HG02588 (cell line): Measurements from ENCODE around the gene FHL2.

Experiments
- ATAC-seq: cut with Tn5 transposase; IDR thresholded peaks from one replicate; pipeline ENCODE4 v1.9.1; 2021; ENCODE audit warnings: mild to moderate bottlenecking, moderate library complexity; ENCODE audit not compliant: unreplicated experiment

FHL2 gene, protein sequence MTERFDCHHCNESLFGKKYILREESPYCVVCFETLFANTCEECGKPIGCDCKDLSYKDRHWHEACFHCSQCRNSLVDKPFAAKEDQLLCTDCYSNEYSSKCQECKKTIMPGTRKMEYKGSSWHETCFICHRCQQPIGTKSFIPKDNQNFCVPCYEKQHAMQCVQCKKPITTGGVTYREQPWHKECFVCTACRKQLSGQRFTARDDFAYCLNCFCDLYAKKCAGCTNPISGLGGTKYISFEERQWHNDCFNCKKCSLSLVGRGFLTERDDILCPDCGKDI

DNA sequence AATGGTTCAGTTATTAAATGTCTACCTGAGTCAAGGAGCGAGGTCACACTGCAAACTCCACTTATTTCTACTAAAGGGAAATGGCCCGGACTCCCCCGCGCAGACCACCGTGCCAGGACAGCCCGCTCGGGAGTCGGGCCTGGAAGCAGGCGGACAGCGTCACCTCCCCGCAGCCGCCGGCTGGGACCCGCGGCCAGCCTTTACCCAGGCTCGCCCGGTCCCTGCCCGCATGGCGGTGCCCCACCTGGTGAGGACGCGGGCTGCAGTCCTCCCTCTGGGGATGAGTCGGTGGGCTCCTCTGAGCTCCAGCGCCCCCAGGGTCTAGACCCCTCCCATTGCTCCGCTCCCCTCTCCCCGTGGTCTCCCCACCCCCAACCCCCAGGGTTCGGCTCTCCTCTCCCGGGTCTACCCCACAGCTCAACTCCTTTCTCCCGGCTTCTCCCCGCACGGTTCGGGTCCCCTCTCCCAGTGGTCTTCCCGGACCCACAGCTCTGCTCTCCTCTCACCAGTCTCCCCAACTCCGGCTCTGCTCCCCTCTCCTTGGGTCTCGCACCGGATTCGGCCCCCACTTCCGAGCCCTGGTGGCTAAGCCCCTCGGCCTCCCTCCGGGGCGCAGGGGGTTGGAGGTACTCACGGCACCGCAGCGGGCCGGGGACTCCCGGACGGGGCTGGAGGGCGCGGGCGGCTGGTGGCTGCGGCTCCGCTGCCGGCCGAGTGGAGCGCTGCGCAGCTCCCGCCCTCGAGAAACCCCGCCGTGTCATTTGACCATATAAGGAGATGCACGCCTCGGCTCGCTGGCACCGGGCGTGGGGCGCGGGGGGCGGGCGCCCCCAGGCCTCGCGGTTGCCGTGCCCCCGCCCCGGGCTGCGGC is at the start of gene FHL2:
TSS of gene FHL2 (minus strand) at position 716 of the 871 bp plus-strand sequence. CDS start 12,535 bp downstream, outside the sequence.
- ATAC-seq, result peak; percentile 97

DNA sequence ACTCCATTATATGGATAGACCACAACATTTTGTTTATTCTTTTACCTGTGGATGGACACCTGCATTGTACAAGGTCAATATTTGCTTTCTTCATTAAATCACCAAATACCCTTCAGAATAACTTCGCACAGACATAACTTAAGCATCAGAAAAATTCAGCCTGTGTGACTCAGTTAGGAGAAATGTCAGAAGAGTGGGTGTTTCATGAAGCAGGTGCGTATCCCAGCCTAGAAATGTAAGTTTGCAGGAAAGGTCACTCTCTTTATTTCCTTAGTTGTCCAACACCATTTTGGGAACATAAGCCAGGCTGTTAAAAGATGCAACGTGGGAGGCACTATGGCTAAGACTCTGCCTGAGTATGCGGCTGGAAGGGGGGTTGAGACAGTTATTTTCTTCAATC is 48.6 kb upstream of the FHL2 start:
- ATAC-seq, result no peak

DNA sequence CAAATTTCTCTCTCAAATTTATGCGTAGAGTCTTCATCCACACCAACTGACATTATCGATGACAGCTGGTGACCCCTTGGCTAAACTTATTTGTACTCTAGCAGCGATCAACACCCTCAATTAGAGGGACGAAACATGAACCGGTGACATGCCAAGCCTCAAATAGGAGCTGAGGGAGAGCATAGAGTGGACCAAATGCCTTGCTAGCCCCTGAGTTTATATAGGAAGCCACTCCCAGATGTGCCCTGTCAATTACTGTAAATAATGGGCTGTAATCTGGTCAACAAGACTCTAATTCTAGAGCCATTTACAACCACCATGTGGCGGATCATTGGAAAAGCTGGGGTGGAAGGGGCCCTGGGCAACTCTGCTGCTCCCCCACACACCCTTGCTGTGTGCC is 47.6 kb upstream of the FHL2 start:
- ATAC-seq, result no peak

DNA sequence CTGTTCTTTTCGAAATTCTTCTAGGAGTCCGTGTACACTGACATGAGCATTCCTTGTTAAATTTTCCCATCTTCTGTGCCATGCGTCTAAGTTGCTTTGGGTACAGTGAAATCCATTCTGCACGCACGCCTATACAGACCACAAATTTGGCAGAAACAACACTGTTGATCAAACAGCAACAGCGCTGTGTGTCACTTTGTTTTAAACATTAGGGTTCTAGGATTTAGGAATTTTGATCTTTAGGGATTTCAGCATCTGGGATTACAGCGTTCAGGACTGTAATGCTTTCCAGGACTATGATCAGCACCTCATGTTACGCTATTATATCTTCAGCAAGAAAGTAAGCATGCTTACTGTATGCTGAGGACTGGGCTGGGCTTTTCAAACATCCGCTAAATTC is 47.1 kb upstream of the FHL2 start:
- ATAC-seq, result no peak

DNA sequence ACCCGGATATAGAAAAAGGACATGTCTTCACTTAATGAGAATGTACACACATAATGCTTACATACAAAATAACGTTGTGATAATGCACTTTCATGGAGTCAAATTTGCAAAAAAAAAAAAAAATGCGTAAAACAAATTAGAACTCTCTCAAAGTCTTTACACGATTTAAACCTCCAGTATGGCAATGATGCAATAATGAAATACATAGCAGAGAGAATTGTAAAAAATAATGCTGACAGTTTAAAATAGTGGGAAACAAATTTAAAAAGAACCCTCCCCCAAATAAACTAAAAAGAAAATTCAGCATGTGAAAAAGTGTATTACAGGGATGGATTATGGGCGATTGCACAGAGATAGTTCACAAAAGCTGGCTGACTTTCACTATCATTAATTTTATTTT is 46.6 kb upstream of the FHL2 start:
- ATAC-seq, result no peak

DNA sequence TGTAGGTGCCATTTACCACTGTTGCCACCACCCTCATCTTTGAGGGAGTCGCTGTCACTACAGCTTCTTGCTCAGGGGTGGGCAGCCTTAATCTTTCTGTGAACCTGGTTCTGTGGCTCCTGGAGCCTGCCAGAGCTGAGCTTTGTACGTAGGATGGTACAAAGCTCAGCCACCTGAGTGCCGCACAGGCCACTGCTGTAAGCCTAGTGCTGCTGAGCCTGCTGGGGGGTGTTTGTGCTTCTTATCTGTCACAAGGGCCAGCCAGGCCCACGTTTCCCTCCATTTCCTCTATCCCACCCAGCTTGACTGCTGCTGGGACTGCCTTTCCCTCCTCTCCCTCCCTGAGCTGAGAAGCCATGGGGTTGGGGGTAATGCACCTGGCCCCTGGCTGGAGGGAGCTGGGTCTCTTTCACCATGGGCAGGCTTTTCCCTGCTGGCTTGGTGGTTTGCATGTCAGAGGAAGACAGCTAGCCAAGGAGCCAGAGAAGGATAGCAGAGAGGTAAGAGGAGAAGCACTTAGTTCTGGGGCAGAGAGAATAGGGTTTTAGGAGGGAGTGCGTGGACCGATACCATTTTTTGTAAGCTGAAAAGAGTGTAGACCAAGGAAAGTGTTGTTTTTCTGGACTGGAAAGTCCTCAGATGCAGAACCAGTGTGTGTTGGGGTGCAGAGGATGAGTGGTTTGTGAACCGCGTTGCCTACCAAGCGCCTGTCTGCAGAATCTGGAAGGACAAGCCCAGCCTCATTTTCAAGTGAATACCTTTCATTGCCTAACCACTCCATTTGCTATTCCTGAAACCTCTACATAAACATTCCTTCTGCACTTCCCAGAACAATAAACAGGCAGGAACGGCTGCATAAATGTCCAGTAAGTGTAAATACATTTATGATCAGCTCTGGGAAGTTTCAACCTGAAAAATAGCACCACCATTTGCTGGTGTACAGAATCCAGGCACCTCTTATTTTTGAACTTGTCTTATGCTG is 45.1 kb upstream of the FHL2 start:
- ATAC-seq, result no peak

DNA sequence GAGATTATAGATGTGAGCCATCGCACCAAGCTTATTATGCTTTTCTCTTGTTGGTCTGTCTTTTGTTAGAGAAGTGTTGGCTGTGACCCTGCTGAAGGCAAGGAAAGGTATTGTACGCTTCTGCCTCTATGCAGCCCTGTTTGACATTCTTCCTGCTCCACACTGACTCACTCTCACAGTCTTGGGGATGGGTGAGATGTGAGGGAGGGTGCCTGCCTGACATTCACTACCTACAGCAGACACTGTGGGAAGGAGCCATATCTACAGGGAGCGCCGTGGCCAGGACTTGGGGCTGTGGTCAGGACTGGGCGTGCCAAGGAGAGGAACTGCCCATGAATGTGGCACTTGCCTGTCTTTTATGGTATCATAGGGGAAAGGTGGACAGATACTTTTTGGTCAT is 43.9 kb upstream of the FHL2 start:
- no peak for ATAC-seq

DNA sequence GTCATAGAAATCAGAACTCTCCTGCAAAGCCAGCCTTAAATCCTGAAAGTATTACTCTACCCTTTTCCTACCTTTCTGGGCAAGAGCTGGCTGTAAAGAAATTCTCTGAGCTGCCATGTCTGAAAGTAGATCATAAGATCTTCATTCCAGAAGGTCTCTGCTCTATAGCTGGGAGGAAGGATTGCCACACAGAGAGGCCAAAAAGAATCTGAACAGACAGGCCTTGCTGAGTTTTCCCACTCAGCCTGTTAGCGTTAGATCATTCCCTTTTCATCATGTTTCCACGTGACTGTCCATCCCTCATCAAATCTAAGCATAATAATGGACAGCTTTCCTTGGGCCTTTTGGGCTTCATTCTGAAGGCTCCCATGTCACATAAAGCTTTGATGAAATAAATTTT is 43.2 kb upstream of the FHL2 start:
- ATAC-seq, result no peak

DNA sequence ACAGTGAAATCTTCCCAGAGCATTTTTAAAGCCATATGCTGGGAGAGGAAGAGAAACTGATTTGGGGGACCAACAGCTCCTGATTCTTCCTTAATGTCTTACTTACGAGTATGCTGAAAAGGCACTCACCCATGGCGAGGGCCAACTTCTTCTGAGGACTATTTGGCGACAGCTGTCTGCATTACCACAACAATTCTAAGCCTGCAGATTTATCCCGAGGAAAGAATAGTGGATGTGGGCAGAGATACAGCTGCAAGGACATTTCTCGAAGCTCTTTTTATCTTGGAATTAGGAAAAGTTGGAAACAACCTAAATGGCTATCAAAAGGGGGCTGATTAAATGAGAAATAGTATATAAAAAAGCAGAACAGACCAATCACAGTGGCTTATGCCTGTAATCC is 40.3 kb upstream of the FHL2 start:
- ATAC-seq, result no peak

DNA sequence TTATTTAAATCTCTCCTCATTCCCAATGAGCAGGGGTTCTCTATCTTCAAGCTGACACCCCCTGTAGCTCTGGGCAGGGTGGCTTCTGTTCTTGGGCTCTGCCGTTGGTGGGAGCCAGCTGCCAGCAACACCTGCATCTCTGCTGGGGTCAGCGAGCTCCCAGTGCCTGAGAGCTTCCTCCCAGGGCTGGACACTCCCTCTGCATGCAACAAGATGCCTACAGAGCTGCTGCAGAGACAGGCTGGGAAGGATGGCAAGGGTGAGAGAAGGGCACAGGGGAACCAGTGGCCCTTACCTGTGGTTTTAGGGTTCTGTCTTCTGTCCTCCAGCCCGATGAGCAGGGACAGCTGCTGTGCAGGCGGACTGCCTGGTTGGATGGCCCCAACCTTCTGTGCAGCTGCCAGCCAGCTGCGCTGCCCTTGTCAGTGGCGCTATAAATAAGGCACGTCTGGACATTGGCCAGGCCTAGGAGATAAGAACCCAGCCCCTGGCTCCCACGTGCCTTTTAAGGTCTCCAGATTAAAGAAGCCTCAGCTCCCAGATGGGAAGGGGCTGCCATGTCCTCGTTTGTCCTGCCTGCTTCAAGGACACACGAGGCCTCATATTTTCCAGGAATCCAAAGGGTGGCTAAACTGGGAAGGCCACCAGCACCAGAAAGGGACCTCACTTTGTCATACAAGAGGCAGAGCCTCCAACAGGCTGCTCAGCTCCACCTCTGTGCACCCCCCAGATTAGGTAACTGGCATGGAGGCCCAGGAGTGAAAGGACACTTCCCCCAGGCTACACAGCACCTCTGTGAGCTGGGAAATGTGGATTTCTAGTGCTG is 39.5 kb upstream of the FHL2 start:
- ATAC-seq, result no peak

DNA sequence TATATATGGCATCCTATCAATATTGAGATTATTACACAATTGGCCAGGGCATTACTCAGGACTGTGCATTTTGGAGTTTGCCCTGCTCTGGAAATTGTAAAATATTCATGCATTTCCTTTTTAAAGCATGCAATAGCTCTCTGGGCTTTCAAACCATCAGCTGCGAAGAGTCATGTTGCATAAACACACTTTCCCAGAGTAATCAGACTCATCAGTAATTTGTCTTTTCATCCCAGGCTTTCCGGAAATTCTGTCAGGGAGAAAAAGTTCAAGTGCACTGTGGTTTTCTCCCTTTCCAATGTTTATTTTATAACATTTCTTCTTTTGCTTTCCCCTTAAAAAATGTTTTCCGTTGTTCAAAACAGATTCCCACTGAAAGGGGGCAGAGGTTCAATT is 38.9 kb upstream of the FHL2 start:
- no peak for ATAC-seq

DNA sequence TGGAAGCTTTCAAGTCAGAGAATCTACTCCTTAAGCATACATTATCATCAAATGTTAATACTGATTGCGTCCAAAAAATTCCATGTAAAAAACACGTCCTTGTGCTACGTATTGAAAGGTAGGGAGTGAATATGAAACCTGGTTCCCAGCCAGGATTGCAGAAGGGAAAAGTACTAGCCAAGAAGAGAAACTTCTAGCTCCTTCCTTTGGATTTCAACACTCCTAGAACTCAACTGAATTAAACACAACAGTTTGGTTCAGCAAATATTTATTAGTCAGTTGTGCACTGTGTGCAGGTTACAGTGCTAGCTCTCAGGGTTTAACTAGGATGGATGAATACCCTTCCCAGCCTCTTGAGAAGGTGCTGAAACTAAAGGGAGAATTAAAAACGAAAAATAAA is 33.9 kb upstream of the FHL2 start:
- no peak for ATAC-seq

DNA sequence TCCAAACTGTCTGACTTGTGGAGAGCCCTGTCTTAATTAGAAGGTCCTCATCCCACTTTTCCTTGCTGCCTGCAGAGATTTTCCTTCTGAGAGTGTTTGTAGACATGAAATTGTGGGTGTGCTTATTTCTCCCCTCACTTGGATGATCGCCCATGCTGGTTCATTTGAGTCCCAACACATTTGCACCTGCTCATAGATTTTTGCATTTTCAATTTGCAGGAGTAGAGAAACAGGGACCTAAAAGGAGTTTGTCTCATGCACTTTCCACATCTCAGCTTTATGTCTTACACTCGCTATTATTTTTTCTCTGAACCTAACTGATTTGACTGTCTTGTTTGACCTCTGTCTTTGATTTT is 33.2 kb upstream of the FHL2 start:
- no peak for ATAC-seq

DNA sequence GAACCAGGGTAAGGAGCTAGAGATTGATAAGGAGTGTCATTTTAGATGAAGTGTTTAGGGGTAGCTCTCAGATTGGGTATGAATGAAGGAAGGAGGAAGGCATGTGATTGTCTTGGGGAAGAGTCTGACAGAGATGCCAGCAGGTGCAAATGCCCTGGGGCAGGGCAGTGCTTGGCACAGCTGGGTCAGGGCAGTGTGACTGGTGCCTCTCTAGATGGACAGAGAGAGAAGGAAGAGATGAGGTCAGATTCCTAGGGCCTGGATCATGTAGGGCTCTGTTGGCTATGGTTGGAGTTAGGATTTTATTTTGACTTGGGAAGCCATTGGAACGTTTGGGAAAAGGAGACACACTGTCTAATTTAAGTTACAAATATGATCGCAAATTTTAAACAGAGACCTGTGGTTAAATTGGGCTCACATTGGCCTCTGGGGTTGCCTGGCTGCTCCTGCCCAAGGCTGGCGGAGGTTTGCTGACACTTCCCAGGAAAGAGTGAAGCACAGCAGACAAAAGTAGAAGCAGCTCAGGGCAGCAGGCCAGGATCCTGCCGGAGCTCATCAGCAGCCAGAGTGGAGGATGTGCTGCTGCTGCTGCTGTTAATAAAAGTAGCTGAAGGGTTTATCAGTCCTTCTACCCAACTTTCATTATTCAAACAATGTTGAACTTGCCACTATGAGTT is 32.7 kb upstream of the FHL2 start:
- no peak for ATAC-seq

DNA sequence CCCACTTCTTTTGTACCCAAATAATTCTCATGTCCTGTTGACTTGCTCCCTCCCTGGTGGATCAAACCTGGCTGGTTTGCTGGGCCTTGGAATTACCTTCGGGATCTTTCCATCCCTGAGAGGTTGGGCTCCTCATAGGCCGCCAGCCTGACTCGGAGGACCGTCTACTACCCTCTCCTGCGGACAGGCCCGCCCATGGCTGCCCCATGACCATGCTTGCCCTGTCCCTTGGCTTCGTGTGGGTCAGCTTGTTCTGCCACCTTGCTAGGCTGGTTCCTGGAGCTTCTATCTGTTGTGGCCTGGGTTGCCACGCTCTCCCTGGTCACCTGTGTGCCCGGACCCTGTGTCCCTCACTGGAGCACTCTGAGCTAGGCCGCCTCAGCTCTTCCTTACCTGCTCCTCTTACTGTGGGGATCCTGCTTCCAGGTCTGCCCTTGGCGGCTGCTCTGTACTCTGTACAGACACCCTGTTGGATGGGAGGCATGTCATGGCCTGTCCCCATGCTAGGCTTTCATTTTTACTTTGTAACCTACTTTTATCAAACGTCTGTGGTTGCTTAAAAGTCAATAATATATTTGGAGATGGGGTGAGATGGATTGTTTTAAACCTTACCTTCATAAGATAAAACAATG is 29.7 kb upstream of the FHL2 start:
- ATAC-seq, result no peak

DNA sequence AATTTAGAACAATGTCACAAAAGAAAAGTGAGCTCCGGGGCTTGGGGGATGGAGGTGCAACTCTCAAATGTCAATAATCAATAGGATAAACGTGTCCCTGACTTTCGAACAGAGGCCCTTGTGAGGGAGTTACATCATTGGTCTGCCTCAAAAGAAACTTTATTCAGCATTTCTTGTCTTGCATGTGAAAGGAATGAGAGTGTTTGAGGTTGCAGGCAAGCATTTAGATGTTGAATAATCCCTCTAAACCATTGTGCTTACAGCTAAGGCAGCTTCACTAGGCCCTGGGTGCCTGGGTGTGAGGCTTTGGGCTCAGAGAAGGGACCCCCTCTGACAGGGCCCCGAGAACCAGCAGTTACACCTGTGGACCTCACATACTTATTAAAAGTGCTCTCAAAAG is 28.6 kb upstream of the FHL2 start:
- ATAC-seq, result no peak

DNA sequence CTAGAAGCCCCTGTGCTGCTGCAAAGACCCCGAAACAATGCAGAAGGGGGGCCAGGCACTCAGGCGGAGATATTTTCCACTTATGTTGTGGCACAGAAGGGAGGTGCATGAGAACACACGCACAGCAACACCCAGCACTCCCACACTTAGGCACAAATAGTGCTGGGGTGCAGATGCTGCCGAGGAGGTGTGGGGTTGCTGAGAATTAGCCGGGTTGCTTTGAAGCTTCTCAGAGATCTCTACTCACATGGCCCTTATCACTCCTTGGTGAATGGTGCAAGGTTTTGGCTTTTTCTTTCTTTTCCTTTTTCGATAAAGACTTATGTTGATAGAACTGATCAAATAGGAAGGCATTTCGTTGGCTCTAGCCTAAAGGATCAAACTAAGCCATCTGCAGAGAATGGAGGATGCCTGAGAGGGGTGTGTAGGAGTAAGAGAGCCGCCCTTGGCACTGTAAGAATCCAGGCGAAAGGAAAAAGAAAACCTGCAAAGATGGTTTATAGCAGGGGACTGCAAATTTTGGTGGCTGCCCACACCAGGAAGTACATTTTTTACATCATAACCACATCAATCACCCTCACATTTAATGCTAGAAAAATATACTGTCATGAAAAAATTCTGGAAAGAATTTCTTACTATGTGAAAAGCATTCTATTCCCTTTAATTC is 27.9 kb upstream of the FHL2 start:
- ATAC-seq, result no peak

DNA sequence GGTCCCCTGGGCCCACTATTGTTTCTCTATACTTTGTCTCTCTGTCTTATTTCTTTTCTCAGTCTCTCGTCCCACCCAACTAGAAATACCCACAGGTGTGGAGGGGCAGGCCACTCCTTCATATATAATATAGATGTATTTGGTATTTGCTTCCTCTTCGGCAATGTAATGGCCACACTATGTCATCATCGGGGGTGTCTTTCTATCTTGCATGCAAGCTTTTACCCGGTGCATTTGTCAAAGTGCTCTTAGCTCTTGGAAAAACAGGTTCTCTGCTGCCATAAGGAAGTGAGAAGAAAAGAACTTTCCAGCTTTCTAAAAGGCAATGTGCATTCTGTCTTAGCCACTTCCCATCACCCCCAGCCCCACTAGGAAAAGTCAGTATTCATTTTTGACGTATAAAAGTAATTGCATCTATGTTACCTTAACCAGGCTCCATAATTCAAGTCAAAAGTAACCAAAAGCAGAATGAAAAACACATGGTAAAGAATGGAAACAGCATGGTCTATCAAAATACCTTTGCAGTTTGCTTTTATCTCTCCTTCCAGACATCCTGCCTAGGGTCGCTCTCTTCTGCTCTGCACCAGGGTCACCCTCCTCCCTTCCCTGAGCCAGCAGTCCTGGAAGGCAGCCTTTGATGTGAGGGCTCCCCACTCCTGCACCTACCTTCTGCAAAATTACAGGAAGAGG is 27.2 kb upstream of the FHL2 start:
- ATAC-seq, result no peak
